NB4 (cell line): ENCODE data around the gene GGT6.

Source experiments
- DNase-seq: peaks from one replicate; pipeline ENCODE4 v3.0.0; 2010; ENCODE audit warnings: low read depth
- H3K4me3 ChIP-seq: one replicate; pipeline ENCODE4 v1.5.1; 2011; ENCODE audit warnings: mild to moderate bottlenecking, low read depth, low read length, moderate library complexity
- MYC ChIP-seq: IDR thresholded peaks from 2 replicates; pipeline ENCODE4 v1.6.1; 2011; ENCODE audit warnings: low read depth, low read length
- POLR2A ChIP-seq: IDR thresholded peaks from 2 replicates; pipeline ENCODE4 v1.6.1; 2011; ENCODE audit warnings: mild to moderate bottlenecking; ENCODE audit not compliant: insufficient read length; ENCODE audit errors: extremely low read depth
- TF ChIP-seq, protein P1 (sequence below): IDR thresholded peaks from one replicate; pipeline ENCODE4 v1.5.1; 2012; ENCODE audit warnings: low read depth, low read length
- TF ChIP-seq, protein P2 (sequence below): IDR thresholded peaks from 2 replicates; pipeline ENCODE4 v1.6.1; 2011; ENCODE audit warnings: low read depth, low read length

Gene GGT6

DNA sequence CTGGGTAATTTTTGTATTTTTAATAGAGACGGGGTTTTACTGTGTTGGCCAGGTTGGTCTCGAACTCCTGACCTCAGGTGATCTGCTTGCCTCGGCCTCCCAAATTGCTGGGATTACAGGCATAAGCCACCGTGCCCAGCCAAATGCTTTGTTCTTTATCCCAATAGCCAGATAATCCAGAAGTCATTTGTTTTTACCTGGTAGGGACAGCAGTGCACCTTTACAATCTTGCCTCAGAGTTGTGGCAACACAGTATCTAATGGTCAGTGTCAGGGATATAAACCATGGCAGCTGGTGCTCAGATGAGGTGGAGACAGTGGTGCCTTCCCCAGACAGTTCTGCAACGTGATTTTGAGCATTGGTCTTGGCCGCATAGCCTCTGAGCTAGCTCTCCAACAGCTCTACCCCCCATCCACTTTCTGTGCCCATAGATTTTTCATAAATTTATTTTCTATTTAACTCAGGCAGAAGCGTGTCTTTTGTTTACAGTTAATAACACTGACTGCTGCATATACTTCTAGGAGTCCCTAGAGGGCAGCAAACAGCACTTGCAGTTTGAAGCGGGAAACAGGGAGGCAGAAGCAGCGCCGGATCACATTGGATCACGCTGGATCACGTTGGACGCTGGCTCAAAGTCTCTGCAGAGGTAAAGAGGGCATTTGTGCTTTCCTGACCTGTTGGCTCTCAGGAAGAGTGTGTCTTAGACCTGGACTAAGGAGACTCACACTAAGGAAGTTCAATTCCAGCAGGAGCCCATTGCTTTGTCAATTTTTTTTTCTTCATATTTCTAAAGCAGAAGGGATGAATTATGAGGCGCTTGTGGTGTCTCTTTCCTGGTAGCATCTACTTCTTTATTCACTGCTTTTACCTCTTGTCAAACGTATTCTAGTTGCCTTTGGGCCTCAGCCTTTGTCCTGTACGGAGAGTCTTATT, 5.1 kb upstream of the GGT6 start:
- H3K4me3 ChIP-seq, result no peak overlapping the region
- peak; percentile 79 for DNase-seq
- TF ChIP-seq POLR2A (no peak), MYC (no peak)
- TF ChIP-seq, protein P1, sequence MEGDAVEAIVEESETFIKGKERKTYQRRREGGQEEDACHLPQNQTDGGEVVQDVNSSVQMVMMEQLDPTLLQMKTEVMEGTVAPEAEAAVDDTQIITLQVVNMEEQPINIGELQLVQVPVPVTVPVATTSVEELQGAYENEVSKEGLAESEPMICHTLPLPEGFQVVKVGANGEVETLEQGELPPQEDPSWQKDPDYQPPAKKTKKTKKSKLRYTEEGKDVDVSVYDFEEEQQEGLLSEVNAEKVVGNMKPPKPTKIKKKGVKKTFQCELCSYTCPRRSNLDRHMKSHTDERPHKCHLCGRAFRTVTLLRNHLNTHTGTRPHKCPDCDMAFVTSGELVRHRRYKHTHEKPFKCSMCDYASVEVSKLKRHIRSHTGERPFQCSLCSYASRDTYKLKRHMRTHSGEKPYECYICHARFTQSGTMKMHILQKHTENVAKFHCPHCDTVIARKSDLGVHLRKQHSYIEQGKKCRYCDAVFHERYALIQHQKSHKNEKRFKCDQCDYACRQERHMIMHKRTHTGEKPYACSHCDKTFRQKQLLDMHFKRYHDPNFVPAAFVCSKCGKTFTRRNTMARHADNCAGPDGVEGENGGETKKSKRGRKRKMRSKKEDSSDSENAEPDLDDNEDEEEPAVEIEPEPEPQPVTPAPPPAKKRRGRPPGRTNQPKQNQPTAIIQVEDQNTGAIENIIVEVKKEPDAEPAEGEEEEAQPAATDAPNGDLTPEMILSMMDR, result peak; percentile 53
- TF ChIP-seq, protein P2, sequence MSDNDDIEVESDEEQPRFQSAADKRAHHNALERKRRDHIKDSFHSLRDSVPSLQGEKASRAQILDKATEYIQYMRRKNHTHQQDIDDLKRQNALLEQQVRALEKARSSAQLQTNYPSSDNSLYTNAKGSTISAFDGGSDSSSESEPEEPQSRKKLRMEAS, result peak; percentile 54; the same call in 1 of the 2 replicates

DNA sequence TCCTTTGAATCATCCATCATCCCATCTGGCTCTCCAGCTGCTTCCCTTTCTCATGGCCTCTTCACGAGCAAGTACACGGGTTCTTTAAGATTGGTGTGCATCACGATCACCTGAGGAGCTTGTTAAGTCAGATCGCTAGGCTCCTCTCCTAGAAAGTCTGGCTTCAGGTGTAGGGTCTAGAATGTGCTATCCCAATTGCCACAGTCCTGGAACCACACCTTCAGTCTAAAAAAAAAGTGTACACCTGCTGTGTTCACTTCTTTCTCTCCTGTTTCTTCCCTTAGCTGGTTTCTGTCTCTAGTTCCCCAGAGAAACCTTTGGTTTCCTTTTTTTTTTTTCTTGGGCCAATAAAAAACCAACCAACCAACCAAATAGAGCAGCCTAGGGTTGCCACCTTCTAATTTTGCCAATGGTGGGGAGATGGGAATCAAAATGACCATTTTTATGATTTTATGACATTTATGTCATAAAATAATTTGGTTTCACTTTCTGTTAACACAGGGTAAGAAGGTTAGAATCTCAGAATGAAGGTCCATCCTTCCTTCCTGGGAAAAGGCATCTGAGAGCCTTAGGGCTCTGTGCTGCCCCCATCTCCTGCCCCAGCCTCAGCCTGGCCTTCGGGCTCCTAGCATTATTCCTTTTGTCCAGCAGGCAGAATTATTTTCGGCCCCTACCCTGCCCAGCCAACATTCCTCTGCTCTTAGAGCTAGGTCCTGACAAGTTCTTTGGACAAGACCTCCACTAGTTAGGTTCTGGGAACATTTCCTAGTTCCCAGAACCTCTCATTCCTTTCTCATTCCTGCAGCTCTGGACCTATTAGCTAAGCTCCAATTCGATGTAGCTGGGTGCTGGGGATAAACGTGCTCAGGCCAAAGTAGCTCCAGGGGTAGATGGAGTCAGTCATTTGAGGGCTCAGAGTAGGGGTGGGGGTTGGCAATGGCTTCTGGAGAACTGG, 1.9 kb upstream of the GGT6 start:
- DNase-seq, result no peak
- TF ChIP-seq MYC, result no peak
- no peak for TF ChIP-seq POLR2A
- TF ChIP-seq, protein P2, result no peak
- TF ChIP-seq, protein P1, result no peak
- no peak overlapping the region for H3K4me3 ChIP-seq

DNA sequence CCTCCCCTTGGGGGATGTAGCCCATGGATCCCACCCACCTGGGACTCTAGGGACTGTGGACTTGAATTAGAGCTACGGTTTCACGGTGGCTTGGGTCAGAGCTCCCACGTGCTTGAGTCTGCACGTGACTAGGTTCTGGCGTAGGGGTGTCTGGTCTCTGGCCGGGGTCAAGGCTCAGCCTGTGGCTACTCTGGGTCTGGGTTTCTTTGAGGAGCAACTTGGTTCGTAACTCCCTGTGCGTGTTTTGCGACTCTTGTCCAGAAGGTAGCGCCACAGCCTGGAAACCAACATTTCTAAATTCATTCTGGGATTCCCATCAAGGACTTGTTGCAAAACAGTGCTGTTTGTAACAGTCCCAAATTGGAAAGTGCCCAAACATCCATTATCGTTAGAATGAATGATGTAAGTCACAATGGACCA, 470 bp upstream of the GGT6 start:
- H3K4me3 ChIP-seq, result no peak overlapping the region
- TF ChIP-seq, protein P2, result no peak
- TF ChIP-seq, protein P1, result no peak
- TF ChIP-seq POLR2A (no peak), MYC (no peak)
- DNase-seq, result no peak

DNA sequence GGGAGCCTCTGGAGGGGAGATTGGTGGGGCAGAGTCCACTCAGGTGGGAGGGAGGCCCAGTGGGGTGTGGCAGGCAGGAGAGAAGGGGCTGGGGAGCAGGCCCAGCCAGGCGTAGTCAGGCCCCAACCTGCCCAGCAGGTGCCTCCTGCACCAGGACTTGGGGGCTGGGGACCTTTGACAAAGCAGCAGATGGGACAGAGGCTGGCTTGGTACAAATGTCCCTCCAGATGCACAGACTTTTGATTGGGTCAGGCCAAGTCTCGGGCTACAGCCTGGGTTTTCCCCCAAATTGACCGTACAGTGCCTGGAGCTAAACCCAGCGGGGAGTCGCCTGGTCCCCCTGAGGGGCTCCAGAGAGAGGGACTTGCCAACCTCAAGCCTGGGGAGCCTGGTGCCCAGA, 411 bp downstream of the GGT6 start:
- TF ChIP-seq, protein P2, result no peak
- TF ChIP-seq POLR2A (no peak), MYC (no peak)
- TF ChIP-seq, protein P1, result no peak
- H3K4me3 ChIP-seq, result no peak overlapping the region
- no peak for DNase-seq

DNA sequence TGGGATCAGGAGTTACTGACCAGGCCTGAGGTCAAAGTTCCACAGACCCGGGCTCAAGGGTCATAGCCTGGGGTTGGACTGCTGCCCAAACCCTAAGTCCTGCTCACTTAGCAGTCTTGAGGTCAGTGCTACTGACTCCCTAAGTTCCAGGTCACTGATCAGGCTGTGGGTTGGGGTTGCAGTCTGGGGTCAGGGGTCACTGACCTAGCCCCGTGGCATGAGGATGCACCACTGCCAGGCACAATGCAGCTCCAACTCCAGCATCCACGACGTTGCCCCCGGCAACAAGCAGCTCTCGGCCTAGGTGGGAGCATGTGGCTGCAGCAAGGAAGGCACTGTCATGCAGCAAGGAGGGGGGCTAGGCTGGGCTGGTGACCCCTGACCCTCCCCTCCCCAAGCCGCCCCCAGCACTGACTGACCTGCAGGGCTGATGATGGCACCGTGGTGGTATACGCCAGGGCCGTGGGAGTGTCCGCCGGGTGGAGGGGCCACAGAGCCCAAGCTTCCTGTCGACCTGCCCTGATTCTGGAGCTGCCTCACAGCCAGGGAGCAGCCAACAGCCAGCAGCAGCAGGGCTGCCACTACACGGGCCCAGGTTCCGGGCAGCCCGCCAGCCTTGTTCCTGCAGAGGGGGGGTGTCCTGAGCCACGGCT, 1.1 kb downstream of the GGT6 start:
- DNase-seq, result no peak

More for the DNA sequence above, 1.1 kb downstream of the GGT6 start:
- TF ChIP-seq, protein P2, result no peak
- TF ChIP-seq, protein P1, result no peak
- TF ChIP-seq MYC, result no peak
- TF ChIP-seq POLR2A, result no peak
- H3K4me3 ChIP-seq, result no peak overlapping the region
